Daoy (cell line): ENCODE data around the gene FZD7. TPM values are rescaled to one million over a fixed set of nuclear protein-coding genes. Genes with fewer than 3 reads are reported as not detected.

Experiments
- DNase-seq: peaks from one replicate; pipeline ENCODE4 v3.0.0-alpha.2; 2015; ENCODE audit warnings: low read depth
- total RNA-seq: library from RNA; depleted of rRNA; stranded (reverse); fragments of >200 nt; shearing (Covaris generic); gene quantifications from 2 replicates; pipeline ENCODE4 v1.2.3, GENCODE V29; 2014; rRNA removed

Gene FZD7
- total RNA-seq, result 12.0 and 19.3 TPM in 2 replicates

- peak; percentile 93 for DNase-seq
These were observed at the start of gene FZD7 for GRCh38 chr2:202033317-202034248. Gene FZD7 (plus strand): TSS chr2:202033855. CDS start chr2:202034648, 793 bp downstream.

GRCh38 chr2:201984333-201984732 is 49.3 kb upstream of the FZD7 start:
- no peak for DNase-seq

- peak; percentile 33 for DNase-seq
These were observed 48.7 kb upstream of the FZD7 start for GRCh38 chr2:201984800-201985525.

GRCh38 chr2:201985728-201986462 is 47.8 kb upstream of the FZD7 start:
- DNase-seq, result no peak

GRCh38 chr2:201986463-201986735 is 47.3 kb upstream of the FZD7 start:
- DNase-seq, result no peak

GRCh38 chr2:201987426-201987825 is 46.2 kb upstream of the FZD7 start:
- no peak for DNase-seq

GRCh38 chr2:201990069-201990468 is 43.6 kb upstream of the FZD7 start:
- DNase-seq, result no peak

GRCh38 chr2:201992960-201993359 is 40.7 kb upstream of the FZD7 start:
- no peak for DNase-seq

GRCh38 chr2:201994973-201995638 is 38.5 kb upstream of the FZD7 start:
- DNase-seq, result no peak

- no peak for DNase-seq
These were observed 37.6 kb upstream of the FZD7 start for GRCh38 chr2:201996006-201996405.

- no peak for DNase-seq
These were observed 36.9 kb upstream of the FZD7 start for GRCh38 chr2:201996679-201997314.

- no peak for DNase-seq
These were observed 34.4 kb upstream of the FZD7 start for GRCh38 chr2:201999279-201999678.

- no peak for DNase-seq
These were observed 31.8 kb upstream of the FZD7 start for GRCh38 chr2:202001826-202002225.

GRCh38 chr2:202002381-202002780 is 31.3 kb upstream of the FZD7 start:
- DNase-seq, result no peak

GRCh38 chr2:202005272-202005887 is 28.3 kb upstream of the FZD7 start:
- DNase-seq, result no peak

- no peak for DNase-seq
These were observed 27.4 kb upstream of the FZD7 start for GRCh38 chr2:202006301-202006700.

GRCh38 chr2:202007015-202007982 is 26.4 kb upstream of the FZD7 start:
- no peak for DNase-seq

GRCh38 chr2:202007983-202008354 is 25.7 kb upstream of the FZD7 start:
- DNase-seq, result no peak

GRCh38 chr2:202009019-202009481 is 24.6 kb upstream of the FZD7 start:
- DNase-seq, result no peak

- DNase-seq, result no peak
These were observed 24.1 kb upstream of the FZD7 start for GRCh38 chr2:202009581-202009980.
